Ectodermal cell (in vitro differentiated cells): ENCODE measurements around the gene METRN. TPM values are rescaled to one million over a fixed set of nuclear protein-coding genes. Genes with fewer than 3 reads are reported as not detected.
A peak's percentile ranks its signal among the peaks of the same experiment; 100 is the strongest.

Source experiments
- H3K27ac ChIP-seq: 2 replicates; pipeline ENCODE4 v1.7.0; 2013; ENCODE audit warnings: mild to moderate bottlenecking, low read depth, low read length; ENCODE audit not compliant: insufficient read depth, poor library complexity, severe bottlenecking
- H3K27me3 ChIP-seq: 2 replicates; pipeline ENCODE4 v1.7.0; 2013; ENCODE audit warnings: mild to moderate bottlenecking, low read length; ENCODE audit not compliant: insufficient read depth, control insufficient read depth, poor library complexity, severe bottlenecking
- H3K36me3 ChIP-seq: one replicate; pipeline ENCODE4 v1.7.0; 2013; ENCODE audit warnings: low read length; ENCODE audit not compliant: control insufficient read depth, insufficient read depth
- H3K4me1 ChIP-seq: one replicate; pipeline ENCODE4 v1.7.0; 2013; ENCODE audit warnings: low read length; ENCODE audit not compliant: control insufficient read depth, insufficient read depth
- H3K4me3 ChIP-seq: 2 replicates; pipeline ENCODE4 v1.7.0; 2013; ENCODE audit warnings: low read depth, low read length, control low read depth; ENCODE audit not compliant: insufficient read depth
- H3K9me3 ChIP-seq: 2 replicates; pipeline ENCODE4 v1.7.0; 2013; ENCODE audit warnings: mild to moderate bottlenecking, low read length, moderate library complexity; ENCODE audit not compliant: control insufficient read depth
- WGBS, 2 experiments: methylation state at CpG; one replicate each; pipeline ENCODE4 v1.1.7; 2013; ENCODE audit warnings: missing lambda C conversion rate in 2 of 2; 5-methylcytosine and 5-hydroxymethylcytosine counted together
- polyA plus RNA-seq, 4 experiments: library from polyadenylated mRNA; stranded (reverse); fragments of 50-300 nt; gene quantifications; one replicate each; pipeline ENCODE4 v1.2.3, GENCODE V29; 2013

The METRN gene
- 115 TPM for polyA plus RNA-seq (2013, experiment 1 of 4)
- polyA plus RNA-seq (2013, experiment 2 of 4): 102 TPM
- 159 TPM for polyA plus RNA-seq (2013, experiment 3 of 4)
- polyA plus RNA-seq (2013, experiment 4 of 4): 173 TPM

GRCh38 chr16:714558-715476, at the start of gene METRN:
Gene METRN, plus strand, starts transcription at chr16:715118. Its CDS starts 172 bp downstream, at chr16:715290.
- Histone ChIP-seq H3K4me1 (peaks cover 58% of the 10 kb centered on the region), H3K4me3 (peak within 1 kb of the TSS; percentile 80), H3K27me3 (peaks cover 40% of the 10 kb centered on the region), H3K36me3 (no peaks in the 10 kb centered on the region), H3K27ac (peak within 1 kb of the TSS; percentile 88), H3K9me3 (no peaks in the 10 kb centered on the region)
- 9% methylated on average over 108 of the region's 108 CpGs for WGBS, 2 experiments

DNA sequence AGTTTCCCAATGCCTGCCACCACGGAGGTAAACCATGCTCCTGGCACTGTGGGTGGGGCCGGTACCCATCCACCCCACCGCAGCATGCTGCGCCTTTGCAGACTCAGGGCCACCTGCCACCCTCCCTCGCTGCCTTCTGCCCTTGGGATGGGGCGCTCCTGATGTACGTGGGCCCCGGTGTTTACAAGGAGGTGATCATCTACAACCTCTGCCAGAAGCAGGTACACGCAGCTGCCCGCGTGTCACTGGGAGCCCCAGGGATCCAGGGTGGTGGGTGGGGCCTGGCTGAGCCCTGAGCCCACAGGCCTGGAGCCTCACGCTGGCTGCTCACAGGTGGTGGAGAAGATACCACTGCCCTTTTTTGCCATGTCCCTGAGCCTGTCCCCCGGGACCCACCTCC, 48.3 kb upstream of the METRN start:
- H3K27ac ChIP-seq: no peak overlapping the region
- no peaks in the 10 kb centered on the region for H3K9me3 ChIP-seq
- H3K36me3 ChIP-seq: peaks cover 20% of the 10 kb centered on the region
- H3K4me1 ChIP-seq: peaks cover 5% of the 10 kb centered on the region
- no peaks in the 10 kb centered on the region for H3K27me3 ChIP-seq
- 92 to 94% methylated on average over 13 of the region's 13 CpGs for WGBS, 2 experiments
- H3K4me3 ChIP-seq: no peak overlapping the region

GRCh38 chr16:667113-667779, 47.7 kb upstream of the METRN start:
- Histone ChIP-seq H3K36me3 (peaks cover 27% of the 10 kb centered on the region), H3K27ac (no peak overlapping the region), H3K4me1 (peaks cover 5% of the 10 kb centered on the region), H3K27me3 (no peaks in the 10 kb centered on the region), H3K4me3 (no peak overlapping the region), H3K9me3 (no peaks in the 10 kb centered on the region)
- 91 to 92% methylated on average over 22 of the region's 22 CpGs for WGBS, 2 experiments

DNA sequence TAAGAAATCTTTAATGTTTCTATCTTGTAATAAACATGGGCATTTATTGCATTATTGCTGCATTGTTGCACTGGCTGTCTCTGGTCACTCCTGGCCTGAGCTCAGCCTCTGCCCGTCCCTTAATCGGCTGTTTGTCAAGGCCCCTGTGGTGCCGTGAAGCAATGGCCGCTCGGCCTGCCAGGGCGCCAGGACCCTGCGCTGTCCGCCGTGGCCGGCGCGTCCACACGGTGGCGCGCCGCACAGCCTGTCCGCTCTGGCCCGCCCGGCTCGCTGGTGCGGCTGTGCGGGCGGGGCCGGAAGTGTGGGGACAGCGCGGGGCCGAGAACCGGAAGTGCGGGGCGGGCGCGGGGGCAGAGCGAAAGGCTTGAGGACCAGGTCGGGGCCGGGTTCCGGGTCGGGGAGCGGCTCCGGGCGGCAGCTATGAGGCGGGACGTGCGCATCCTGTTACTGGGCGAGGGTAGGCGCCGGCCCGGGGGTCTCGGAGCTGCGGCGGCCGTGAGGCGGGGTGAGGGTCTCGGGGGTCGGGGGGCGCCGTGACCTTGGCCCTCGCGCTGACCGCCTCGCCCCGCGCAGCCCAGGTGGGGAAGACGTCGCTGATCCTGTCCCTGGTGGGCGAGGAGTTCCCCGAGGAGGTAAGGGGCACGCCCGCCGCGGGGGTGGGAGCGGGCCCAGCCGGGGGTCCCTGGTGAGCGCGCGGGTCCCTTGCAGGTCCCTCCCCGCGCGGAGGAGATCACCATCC, 47.0 kb upstream of the METRN start, which contains the start of gene RHOT2:
Gene RHOT2 (plus strand): TSS at position 353 of the 739 bp plus-strand sequence. CDS start 68 bp downstream, at position 421.
- peaks cover 5% of the 10 kb centered on the region for H3K4me1 ChIP-seq
- H3K4me3 ChIP-seq: peak within 1 kb of the TSS; percentile 98
- H3K36me3 ChIP-seq: peaks cover 32% of the 10 kb centered on the region
- no peaks in the 10 kb centered on the region for H3K27me3 ChIP-seq
- H3K27ac ChIP-seq: no peak within 1 kb of the TSS
- no peaks in the 10 kb centered on the region for H3K9me3 ChIP-seq
- WGBS, 2 experiments: 1% methylated on average over 78 of the region's 78 CpGs

- H3K9me3 ChIP-seq: no peaks in the 10 kb centered on the region
- peaks cover 5% of the 10 kb centered on the region for H3K4me1 ChIP-seq
- H3K27ac ChIP-seq: no peak overlapping the region
- H3K4me3 ChIP-seq: peak overlapping the region; percentile 98
- WGBS, 2 experiments: 16 to 17% methylated on average over 50 of the region's 50 CpGs
- no peaks in the 10 kb centered on the region for H3K27me3 ChIP-seq
- H3K36me3 ChIP-seq: peaks cover 34% of the 10 kb centered on the region
Observed at GRCh38 chr16:668519-669171, 46.3 kb upstream of the METRN start.

DNA sequence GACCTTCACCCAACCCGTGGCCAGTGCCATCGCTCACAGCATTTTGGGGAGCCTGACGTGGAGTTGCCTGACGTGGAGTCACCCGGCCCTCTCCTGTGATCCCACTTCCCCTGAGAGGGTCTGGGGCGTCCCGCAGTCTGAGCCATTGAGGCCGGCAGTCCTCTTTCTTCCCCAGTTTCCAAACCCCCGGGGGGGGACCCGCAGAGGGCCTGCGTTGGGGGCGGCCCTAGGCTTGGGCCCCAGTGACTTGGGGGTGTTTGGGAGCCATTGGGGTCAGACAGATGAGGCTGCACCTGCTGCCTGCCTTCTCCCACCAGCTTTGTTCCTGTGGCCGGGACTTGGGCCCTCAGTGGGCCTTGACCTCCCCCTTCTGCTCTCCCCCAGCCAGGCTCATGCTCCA, 45.3 kb upstream of the METRN start:
- Histone ChIP-seq H3K4me3 (no peak overlapping the region), H3K27ac (no peak overlapping the region), H3K27me3 (no peaks in the 10 kb centered on the region), H3K4me1 (peaks cover 9% of the 10 kb centered on the region), H3K36me3 (peaks cover 34% of the 10 kb centered on the region), H3K9me3 (no peaks in the 10 kb centered on the region)
- 96% methylated on average over 13 of the region's 13 CpGs for WGBS, 2 experiments

- H3K27me3 ChIP-seq: peaks cover 7% of the 10 kb centered on the region
- peaks cover 34% of the 10 kb centered on the region for H3K36me3 ChIP-seq
- H3K4me3 ChIP-seq: no peak overlapping the region
- WGBS, 2 experiments: 94 to 96% methylated on average over 52 of the region's 52 CpGs
- H3K4me1 ChIP-seq: peaks cover 13% of the 10 kb centered on the region
- H3K27ac ChIP-seq: no peak overlapping the region
- H3K9me3 ChIP-seq: no peaks in the 10 kb centered on the region
Observed at GRCh38 chr16:670485-671352, 44.2 kb upstream of the METRN start.

DNA sequence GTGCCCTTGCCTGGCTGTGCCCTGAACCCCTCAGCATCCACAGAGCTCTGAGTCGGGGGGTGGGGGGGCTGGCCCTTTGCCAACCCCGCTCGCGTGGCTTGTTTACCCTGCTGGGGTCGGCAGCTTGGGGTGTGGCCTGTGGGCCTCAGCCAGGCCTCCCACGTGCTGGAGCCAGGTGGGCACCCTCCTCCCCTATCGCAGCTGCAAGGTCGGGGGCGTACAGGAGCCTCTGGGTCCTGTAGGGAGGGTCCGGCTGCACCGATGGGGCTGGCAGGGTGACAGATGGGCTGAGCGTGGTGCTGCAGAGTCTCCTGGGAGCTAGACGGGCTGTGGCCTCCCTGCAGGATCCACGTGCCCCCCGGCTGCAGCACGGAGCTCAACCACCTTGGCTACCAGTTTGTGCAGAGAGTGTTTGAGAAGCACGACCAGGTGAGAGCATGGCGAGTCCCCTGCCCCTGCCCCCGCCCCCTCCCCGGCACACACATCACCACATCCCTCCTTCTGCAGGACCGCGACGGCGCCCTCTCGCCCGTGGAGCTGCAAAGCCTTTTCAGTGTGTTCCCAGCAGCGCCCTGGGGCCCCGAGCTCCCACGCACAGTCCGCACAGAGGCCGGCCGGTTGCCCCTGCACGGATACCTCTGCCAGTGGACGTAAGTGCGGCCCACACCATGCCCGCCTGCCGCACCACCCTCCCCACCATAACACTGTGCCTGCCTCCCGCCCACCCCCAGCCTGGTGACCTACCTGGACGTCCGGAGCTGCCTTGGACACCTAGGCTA, 43.4 kb upstream of the METRN start:
- Histone ChIP-seq H3K27me3 (peaks cover 12% of the 10 kb centered on the region), H3K4me1 (peaks cover 13% of the 10 kb centered on the region), H3K4me3 (no peak overlapping the region), H3K27ac (no peak overlapping the region), H3K36me3 (peaks cover 34% of the 10 kb centered on the region), H3K9me3 (no peaks in the 10 kb centered on the region)
- 96% methylated on average over 40 of the region's 40 CpGs for WGBS, 2 experiments
